Natural killer cell treated with Interleukin-12 subunit alpha and Interleukin-12 subunit beta and Interleukin-15 and Interleukin-18, amount 100 ng/mL, for 72 hours (primary cell): ENCODE results near the gene TLL1. TPM values are rescaled to one million over a fixed set of nuclear protein-coding genes. Genes with fewer than 3 reads are reported as not detected.

Experiments used
- ATAC-seq, 2 donors: fragments of 150-1000 bp; cut with Tn5 transposase in 1 of 2; sonication (Bioruptor Pico), chemical (Tn5 transposase) in 1 of 2; 2 replicates each; pipeline ENCODE4 v1.10.0; 2021
- DNase-seq: peaks from one replicate; pipeline ENCODE4 v3.0.0; 2022; ENCODE audit warnings: low spot score
- H3K27ac Mint-ChIP-seq, 2 donors: 1 replicate in 1 of 2; 2 replicates in 1 of 2; pipeline ENCODE4 v1.8.0; 2022; ENCODE audit warnings: mixed read lengths in 2 of 2, mild to moderate bottlenecking in 1 of 2, moderate library complexity in 1 of 2
- H3K27me3 Mint-ChIP-seq, 2 donors: 1 replicate in 1 of 2; 2 replicates in 1 of 2; pipeline ENCODE4 v1.8.0; 2022; ENCODE audit warnings: mixed read lengths in 2 of 2
- H3K36me3 Mint-ChIP-seq: one replicate; pipeline ENCODE4 v1.8.0; 2022; ENCODE audit warnings: mixed read lengths
- H3K4me1 Mint-ChIP-seq, 2 donors: 1 replicate in 1 of 2; 2 replicates in 1 of 2; pipeline ENCODE4 v1.8.0; 2022; ENCODE audit warnings: low read depth in 2 of 2, mixed read lengths in 2 of 2, mild to moderate bottlenecking in 1 of 2
- H3K4me3 Mint-ChIP-seq: one replicate; pipeline ENCODE4 v1.8.0; 2022; ENCODE audit warnings: mixed read lengths
- H3K9me3 Mint-ChIP-seq: 2 replicates; pipeline ENCODE4 v1.8.0; 2022; ENCODE audit warnings: mixed read lengths
- total RNA-seq, 2 donors: library from RNA; stranded (reverse); gene quantifications; one replicate each; pipeline ENCODE4 v1.2.3, GENCODE V29; 2022

The TLL1 gene
- total RNA-seq, 2 donors from 2014 or later: 0.31 TPM; not detected in 1

GRCh38 chr4:165967486-165967885 is 94.4 kb downstream of the TLL1 start:
- Mint-ChIP-seq H3K4me3 (no peak overlapping the region), H3K27me3 (no peaks in the 10 kb centered on the region), H3K9me3 (peaks cover 9% of the 10 kb centered on the region), H3K27ac (no peak overlapping the region), H3K4me1 (no peaks in the 10 kb centered on the region), H3K36me3 (peaks cover 6% of the 10 kb centered on the region)
- DNase-seq: no peak
- ATAC-seq: no peak

DNA sequence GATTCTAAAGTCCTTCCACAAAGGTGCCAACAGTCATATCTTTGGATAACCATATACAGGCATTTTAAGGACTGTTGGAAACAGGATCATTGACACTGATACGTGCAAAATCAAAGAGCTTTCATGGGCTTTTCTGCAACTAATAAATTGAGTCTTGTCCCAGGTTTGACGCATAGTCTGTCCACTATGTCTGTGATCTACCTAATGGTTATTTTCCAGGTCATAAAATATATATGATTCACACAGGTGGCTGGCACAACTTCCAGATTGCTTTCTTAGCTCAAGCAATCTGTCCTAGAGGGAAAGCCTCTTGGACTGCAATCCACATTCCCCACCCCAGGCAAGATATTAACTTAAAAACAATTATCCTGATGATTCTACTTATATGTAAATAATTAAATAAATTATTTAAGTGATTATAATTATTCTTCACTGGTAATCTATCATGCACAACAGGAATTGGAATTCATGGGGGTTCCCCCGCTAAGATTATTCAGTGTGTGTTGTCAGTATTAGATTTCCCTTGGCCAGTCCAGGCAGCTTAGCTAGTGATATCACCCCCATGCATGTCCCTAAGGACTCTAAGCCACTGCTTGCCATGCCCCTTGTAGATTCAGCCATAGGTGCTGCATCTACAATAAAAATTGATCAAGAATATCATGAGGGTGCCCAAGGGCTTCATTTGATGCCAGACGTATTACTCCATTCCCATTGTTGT is 97.8 kb downstream of the TLL1 start:
- Mint-ChIP-seq H3K36me3 (peaks cover 6% of the 10 kb centered on the region), H3K4me1 (no peaks in the 10 kb centered on the region), H3K9me3 (peaks cover 7% of the 10 kb centered on the region), H3K27me3 (no peaks in the 10 kb centered on the region), H3K4me3 (no peak overlapping the region), H3K27ac (no peak overlapping the region)
- ATAC-seq (no peak), DNase-seq (no peak)

GRCh38 chr4:165971446-165971845 is 98.4 kb downstream of the TLL1 start:
- peaks cover 7% of the 10 kb centered on the region for H3K9me3 Mint-ChIP-seq
- peaks cover 1% of the 10 kb centered on the region for H3K36me3 Mint-ChIP-seq
- no peak overlapping the region for H3K4me3 Mint-ChIP-seq
- DNase-seq: no peak
- H3K27ac Mint-ChIP-seq: no peak overlapping the region
- H3K4me1 Mint-ChIP-seq: no peaks in the 10 kb centered on the region
- ATAC-seq: no peak
- no peaks in the 10 kb centered on the region for H3K27me3 Mint-ChIP-seq

GRCh38 chr4:165971933-165972332 is 98.9 kb downstream of the TLL1 start:
- Mint-ChIP-seq H3K27ac (no peak overlapping the region), H3K4me3 (no peak overlapping the region), H3K36me3 (no peaks in the 10 kb centered on the region), H3K4me1 (no peaks in the 10 kb centered on the region), H3K9me3 (peaks cover 7% of the 10 kb centered on the region), H3K27me3 (no peaks in the 10 kb centered on the region)
- DNase-seq (no peak), ATAC-seq (no peak)

GRCh38 chr4:165972747-165973146 is 99.7 kb downstream of the TLL1 start:
- H3K9me3 Mint-ChIP-seq: peaks cover 7% of the 10 kb centered on the region
- ATAC-seq (no peak), DNase-seq (no peak)
- H3K4me3 Mint-ChIP-seq: no peak overlapping the region
- no peaks in the 10 kb centered on the region for H3K4me1 Mint-ChIP-seq
- H3K36me3 Mint-ChIP-seq: no peaks in the 10 kb centered on the region
- no peak overlapping the region for H3K27ac Mint-ChIP-seq
- no peaks in the 10 kb centered on the region for H3K27me3 Mint-ChIP-seq

- no peak for DNase-seq
- ATAC-seq: no peak
- Mint-ChIP-seq H3K36me3 (no peaks in the 10 kb centered on the region), H3K27ac (no peak overlapping the region), H3K9me3 (no peaks in the 10 kb centered on the region), H3K27me3 (no peaks in the 10 kb centered on the region), H3K4me3 (no peak overlapping the region), H3K4me1 (no peaks in the 10 kb centered on the region)
These were observed 109.9 kb downstream of the TLL1 start for GRCh38 chr4:165982934-165983333.

GRCh38 chr4:165986956-165987698 is 114.1 kb downstream of the TLL1 start:
- no peaks in the 10 kb centered on the region for H3K9me3 Mint-ChIP-seq
- H3K27me3 Mint-ChIP-seq: no peaks in the 10 kb centered on the region
- ATAC-seq (no peak), DNase-seq (no peak)
- no peaks in the 10 kb centered on the region for H3K36me3 Mint-ChIP-seq
- H3K27ac Mint-ChIP-seq: no peak overlapping the region
- H3K4me3 Mint-ChIP-seq: no peak overlapping the region
- H3K4me1 Mint-ChIP-seq: no peaks in the 10 kb centered on the region

- Mint-ChIP-seq H3K9me3 (peaks cover 4% of the 10 kb centered on the region), H3K27me3 (no peaks in the 10 kb centered on the region), H3K4me1 (no peaks in the 10 kb centered on the region), H3K36me3 (no peaks in the 10 kb centered on the region), H3K27ac (no peak overlapping the region), H3K4me3 (no peak overlapping the region)
- DNase-seq (no peak), ATAC-seq (no peak)
These were observed 118.5 kb downstream of the TLL1 start for GRCh38 chr4:165991325-165992180.

DNA sequence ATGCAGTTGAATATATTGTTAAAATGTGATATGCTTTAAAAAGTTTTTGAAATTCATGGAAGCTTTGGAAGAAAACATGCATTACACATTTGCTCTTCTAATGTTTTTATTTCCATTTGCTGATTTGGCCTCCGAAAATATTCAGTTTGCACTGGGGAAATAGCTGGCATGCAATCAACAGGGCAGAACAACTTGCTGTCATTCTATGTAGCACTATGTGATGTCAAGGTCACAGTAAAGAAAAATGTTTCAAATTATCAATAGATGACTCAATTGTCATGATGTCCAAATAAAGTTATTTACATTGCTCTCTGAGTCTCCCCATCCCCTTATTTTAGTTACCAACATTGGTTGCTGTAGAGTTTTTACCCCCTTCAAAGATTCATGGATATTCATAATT is 119.2 kb downstream of the TLL1 start:
- Mint-ChIP-seq H3K4me1 (no peaks in the 10 kb centered on the region), H3K9me3 (peaks cover 4% of the 10 kb centered on the region), H3K27ac (no peak overlapping the region), H3K4me3 (no peak overlapping the region), H3K27me3 (no peaks in the 10 kb centered on the region), H3K36me3 (no peaks in the 10 kb centered on the region)
- DNase-seq (no peak), ATAC-seq (no peak)

DNA sequence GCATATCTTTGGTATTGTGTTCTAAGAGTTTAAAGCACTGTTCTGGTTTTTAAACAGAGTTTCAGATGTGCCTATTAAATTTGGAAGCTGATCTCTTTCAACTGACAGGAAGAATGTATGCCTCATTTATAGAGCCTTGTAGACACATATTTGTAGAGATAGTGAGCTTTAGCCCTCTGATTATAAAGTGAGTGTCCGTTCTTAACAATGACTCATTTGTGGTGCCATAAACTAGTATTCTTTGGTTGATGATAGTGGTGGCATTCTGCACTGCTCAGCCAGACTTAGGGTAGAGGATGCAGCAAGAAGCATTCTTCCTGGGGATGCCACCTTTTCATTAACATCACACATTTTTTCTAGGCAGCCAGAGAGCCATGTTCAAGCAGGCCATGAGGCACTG is 121.7 kb downstream of the TLL1 start:
- Mint-ChIP-seq H3K27ac (no peak overlapping the region), H3K4me3 (no peak overlapping the region), H3K27me3 (no peaks in the 10 kb centered on the region), H3K36me3 (no peaks in the 10 kb centered on the region), H3K9me3 (peaks cover 4% of the 10 kb centered on the region), H3K4me1 (no peaks in the 10 kb centered on the region)
- no peak for DNase-seq
- no peak for ATAC-seq

- ATAC-seq (no peak), DNase-seq (no peak)
- Mint-ChIP-seq H3K4me1 (no peaks in the 10 kb centered on the region), H3K4me3 (no peak overlapping the region), H3K36me3 (no peaks in the 10 kb centered on the region), H3K9me3 (peaks cover 4% of the 10 kb centered on the region), H3K27ac (no peak overlapping the region), H3K27me3 (no peaks in the 10 kb centered on the region)
These were observed 130.8 kb downstream of the TLL1 start for GRCh38 chr4:166003811-166004210.

GRCh38 chr4:166006217-166006616 is 133.2 kb downstream of the TLL1 start:
- Mint-ChIP-seq H3K36me3 (no peaks in the 10 kb centered on the region), H3K4me1 (no peaks in the 10 kb centered on the region), H3K4me3 (no peak overlapping the region), H3K27ac (no peak overlapping the region), H3K27me3 (no peaks in the 10 kb centered on the region), H3K9me3 (peaks cover 4% of the 10 kb centered on the region)
- DNase-seq (no peak), ATAC-seq (no peak)

DNA sequence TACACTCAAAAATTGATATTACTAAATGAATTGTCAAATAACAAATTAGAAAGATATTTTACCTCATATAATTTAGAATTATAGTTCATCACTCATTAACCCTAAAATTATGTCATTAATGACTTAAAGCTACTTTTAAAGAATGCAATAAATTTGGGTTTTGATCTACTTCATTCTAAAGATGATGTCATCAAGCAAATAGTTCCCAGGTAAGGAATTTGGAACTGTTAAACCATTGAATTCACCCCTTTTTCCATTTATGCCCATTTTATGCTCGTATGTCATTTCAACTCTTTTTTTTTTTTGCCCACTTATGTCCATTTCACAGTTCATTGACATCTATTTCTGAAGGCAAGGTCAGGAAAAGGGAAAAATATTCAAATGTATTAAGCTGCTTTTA is 135.5 kb downstream of the TLL1 start:
- H3K4me1 Mint-ChIP-seq: no peaks in the 10 kb centered on the region
- no peak for DNase-seq
- H3K27ac Mint-ChIP-seq: no peak overlapping the region
- H3K36me3 Mint-ChIP-seq: no peaks in the 10 kb centered on the region
- no peak for ATAC-seq
- no peak overlapping the region for H3K4me3 Mint-ChIP-seq
- no peaks in the 10 kb centered on the region for H3K27me3 Mint-ChIP-seq
- H3K9me3 Mint-ChIP-seq: peaks cover 10% of the 10 kb centered on the region
